NK-92 treated with Interleukin-12 subunit alpha and Interleukin-12 subunit beta, amount 100 ng/mL, for 24 hours (cell line): ENCODE results near the gene CDH12.

ENCODE experiments used
- DNase-seq: peaks from one replicate; lab custom pipeline; 2025; lab: John Stamatoyannopoulos, UW

The CDH12 gene

GRCh38 chr5:22764736-22765135 lies 88.4 kb downstream of the CDH12 start:
- DNase-seq: no peak

GRCh38 chr5:22757776-22758175 lies 95.4 kb downstream of the CDH12 start:
- DNase-seq: no peak

GRCh38 chr5:22754155-22754554 lies 99.0 kb downstream of the CDH12 start:
- DNase-seq: no peak

DNA sequence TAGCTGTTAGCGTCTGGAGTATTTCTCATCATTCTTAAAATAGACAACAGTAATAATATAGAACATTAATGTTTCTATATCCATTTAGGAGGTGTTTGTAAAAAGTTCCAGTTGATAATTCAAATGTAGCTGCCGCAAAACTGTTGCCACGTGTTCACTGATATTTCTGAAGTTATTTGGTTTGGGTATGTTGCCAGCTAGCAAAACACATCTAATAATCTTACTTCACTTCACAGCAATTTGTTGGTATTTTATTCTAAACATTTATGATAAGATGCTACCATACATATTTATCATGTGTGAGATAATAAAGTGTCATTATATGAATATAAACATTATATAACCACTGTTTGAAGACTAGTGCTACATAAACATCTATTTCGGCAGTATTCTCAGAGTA lies 101.6 kb downstream of the CDH12 start:
- DNase-seq: no peak

DNA sequence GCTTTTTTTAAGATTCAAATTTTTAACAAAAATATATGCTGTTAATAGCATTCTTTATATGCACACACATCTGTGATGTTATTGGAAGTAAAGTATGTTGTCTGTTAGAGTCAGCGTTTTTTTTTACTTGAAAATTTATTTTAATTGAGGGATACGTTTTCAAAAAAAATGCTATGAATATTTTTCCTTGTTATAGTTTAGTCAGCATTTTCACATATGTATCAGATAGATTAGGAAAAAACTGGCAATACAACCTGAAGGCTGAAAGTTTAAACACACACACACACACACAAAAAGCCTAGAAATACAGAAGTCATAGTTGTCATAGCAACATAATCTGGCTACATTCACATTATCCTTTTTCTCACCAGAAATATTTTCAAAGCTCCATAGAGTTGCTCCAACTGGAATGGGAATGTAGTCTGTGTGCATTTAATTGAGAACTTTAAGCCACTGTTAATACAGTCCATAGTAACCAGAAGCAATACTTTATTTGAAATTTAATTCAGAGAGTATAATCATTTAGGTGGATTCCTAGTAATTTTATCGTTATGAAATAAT lies 116.6 kb downstream of the CDH12 start:
- no peak for DNase-seq

DNA sequence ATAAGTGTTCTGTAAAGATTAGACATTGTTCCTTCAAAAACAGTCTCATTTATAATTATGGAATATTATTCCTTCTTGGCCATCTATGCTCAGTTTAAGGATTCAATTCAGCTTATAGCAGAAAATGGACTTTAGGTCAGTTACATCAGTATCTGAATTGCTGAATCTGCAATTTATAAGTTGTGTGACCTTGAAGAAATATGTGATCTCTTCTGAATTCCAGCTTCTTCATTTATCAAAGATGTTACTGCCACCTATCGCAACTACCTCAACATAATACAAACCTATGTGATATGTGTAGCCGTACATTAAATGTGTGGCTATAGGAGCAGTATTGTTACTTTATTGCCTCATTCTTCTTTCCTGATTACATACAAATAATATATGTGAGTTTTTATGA lies 118.2 kb downstream of the CDH12 start:
- no peak for DNase-seq

DNA sequence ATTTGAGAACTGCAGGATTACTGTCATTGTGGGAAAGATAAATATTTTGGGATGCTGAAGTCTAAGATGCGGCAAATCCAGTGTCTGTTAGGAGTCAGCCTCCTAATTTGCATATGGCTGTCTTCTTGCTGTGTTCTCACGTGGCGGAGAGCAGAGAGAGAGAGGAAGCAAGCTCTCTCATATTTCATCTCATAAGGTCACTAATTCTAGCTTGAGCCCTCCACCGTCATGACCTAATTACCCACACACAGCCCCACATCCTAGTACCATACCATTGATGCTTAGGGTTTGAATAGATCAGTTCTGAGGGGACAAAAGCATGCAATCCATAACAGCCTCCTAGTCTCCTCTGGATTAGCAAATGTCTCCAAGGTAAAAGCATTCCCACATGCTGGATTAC lies 124.5 kb downstream of the CDH12 start:
- DNase-seq: no peak

- DNase-seq: no peak
Observed at GRCh38 chr5:22722491-22722890, 130.7 kb downstream of the CDH12 start.

- DNase-seq: no peak
Observed at GRCh38 chr5:22722056-22722455, 131.1 kb downstream of the CDH12 start.

DNA sequence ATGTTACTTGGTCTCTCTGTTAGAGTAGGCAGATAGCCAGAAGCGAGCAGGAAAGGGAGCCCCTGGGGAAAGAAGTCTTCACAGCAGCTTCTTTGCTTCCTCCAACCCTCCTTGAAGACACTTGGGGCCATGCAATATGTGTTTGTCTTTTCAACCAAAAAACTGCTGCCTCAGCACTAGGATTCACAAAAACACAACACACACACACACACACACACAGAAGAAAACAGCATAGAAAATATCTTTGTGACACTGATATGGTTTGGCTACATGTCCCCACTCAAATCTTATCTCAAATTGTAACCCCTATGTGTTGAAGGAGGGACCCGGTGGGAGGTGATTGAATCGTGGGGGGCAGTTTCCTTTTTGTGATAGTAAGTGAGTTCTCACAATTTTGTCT lies 133.3 kb downstream of the CDH12 start:
- no peak for DNase-seq

- DNase-seq: no peak
Observed at GRCh38 chr5:22710660-22711059, 142.5 kb downstream of the CDH12 start.

DNA sequence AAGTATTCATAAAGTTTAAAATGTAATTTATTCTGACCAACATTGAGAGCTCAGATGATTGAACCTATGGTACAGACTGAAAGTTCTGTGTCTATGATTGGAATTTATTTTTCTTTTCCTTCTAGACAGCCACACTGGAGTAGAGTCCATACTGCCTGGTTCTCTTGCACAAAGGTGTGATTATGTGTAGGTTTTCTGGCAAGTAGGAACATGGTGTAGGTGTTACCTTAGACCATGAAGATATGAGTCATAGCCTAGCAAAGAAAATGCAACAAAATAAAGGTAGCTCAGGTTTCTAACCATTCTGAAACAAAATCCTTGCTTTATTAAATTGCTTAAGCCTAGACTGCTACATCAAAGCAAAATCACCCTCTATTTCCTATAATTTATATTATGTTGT lies 143.4 kb downstream of the CDH12 start:
- no peak for DNase-seq

GRCh38 chr5:22708770-22709328 lies 144.3 kb downstream of the CDH12 start:
- DNase-seq: no peak

- DNase-seq: no peak
Observed at GRCh38 chr5:22706901-22707300, 146.2 kb downstream of the CDH12 start.

DNA sequence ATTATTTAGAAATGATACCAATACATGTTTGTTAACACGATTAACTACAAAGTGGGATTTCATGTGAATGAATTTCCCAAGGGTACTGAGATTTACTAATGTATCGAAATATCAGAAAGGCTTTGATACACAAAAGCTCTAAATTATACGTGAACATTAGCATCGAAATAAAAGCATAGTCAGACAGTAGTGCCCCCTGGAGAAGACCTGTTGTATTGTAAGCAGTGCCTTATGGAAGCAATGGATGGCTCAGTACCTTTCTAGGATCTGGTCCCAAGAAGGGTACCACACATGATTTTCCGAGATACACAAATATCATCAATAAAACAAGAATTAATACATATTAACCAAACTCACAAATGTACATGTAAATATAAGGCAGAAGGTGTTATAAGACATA lies 153.8 kb downstream of the CDH12 start:
- no peak for DNase-seq

DNA sequence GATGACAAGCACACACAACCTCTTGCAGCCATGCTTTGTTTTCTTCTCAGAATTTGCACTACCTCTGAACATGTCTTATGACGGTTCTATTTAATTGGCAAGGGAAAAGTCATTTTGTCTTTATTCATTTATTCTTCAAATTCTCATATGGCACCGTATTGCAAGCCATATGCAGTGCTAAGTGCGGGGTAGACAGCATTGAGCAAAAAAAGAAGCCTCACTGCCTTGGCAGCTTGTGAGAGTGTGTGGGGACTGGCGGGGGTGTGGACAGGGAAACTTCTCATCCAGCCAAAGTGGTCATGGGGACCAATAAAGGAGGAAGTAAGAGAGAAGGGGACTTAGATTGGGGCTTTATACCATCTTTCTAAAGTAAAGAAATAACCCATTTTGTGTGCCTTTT lies 160.0 kb downstream of the CDH12 start:
- no peak for DNase-seq

DNA sequence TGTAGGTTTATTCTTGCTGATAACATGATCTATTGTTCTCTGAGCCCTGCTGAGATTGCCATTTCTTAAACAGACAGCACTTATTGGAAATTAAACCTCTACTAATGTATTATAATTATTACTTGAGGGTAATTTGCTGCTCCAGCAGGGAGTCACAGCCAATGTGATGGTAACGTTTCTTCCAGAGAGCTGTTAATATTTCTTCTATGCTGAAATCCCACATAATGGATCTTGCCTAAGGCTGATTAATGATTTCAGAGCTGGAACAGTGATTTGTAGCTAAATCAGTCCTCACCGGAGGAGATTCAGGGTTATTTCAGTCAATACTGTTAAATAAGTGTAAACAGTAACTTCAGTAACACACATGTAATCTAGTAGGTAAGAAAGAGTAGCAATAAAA lies 170.1 kb downstream of the CDH12 start:
- DNase-seq: no peak

DNA sequence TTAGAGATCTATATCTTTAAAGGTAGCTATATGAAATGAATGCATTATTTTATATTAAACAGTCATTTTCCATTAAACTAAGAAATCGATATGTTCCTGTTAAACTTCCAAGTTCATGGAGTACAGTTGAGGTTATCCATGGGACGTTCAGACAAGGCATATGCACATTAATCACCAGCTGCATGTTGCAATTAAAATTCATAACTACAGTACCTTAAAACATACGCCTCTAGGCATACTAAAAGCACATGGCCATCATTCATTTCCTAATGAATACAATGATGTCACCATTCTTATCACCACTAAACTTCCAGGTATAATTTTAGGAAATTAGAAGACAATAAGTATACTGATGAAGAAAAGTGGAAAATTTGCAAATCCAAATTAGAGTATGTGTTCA lies 174.3 kb downstream of the CDH12 start:
- no peak for DNase-seq

- no peak for DNase-seq
Observed at GRCh38 chr5:22673131-22673530, 180.0 kb downstream of the CDH12 start.

GRCh38 chr5:22669345-22669744 lies 183.8 kb downstream of the CDH12 start:
- DNase-seq: no peak

DNA sequence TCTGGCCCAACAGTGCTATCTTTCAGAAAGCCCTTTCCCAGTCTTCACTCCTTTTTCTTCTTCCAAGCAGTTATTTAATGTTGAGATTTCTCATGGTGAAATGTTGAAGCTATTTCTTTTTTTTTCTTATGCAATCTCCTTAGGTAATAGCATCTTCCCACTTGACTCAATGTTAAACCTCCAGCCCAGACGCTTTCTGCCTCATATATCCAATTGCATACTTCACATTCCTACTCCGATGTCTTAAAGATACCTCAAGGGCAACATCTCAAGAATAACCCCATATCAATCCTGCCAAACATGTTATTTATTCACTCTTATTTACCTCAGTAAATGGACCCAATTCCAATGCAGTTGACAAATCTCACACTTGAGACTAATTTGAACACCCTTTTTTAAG lies 187.3 kb downstream of the CDH12 start:
- DNase-seq: no peak

DNA sequence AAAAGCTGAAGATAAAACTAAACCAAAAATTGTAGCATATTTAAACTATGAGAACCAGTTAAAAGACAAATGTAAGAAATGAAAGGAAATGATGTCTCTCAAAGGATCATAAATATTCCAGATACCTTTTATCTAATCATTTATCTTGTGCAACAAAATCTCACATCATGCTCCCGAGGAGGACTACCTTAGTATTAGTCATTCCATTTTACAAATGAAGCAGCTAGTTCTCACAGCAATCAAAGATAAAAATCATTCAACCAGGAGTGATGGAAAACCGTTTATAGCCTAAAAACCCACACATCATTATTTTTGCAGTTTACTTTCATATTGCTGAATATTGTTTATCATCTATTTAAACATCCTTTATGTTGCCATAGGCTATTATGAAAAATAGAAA lies 190.0 kb downstream of the CDH12 start:
- no peak for DNase-seq

- DNase-seq: no peak
Observed at GRCh38 chr5:22662391-22662790, 190.8 kb downstream of the CDH12 start.

- no peak for DNase-seq
Observed at GRCh38 chr5:22651355-22651754, 201.8 kb downstream of the CDH12 start.

- DNase-seq: no peak
Observed at GRCh38 chr5:22650511-22650910, 202.6 kb downstream of the CDH12 start.
